ENCODE data around the gene CPT1A.

Gene CPT1A

GRCh38 chr11:68750195-68751003 lies 91.3 kb downstream of the CPT1A start:
- no peak for DNase-seq (ENCODE audit: low spot score)

DNA sequence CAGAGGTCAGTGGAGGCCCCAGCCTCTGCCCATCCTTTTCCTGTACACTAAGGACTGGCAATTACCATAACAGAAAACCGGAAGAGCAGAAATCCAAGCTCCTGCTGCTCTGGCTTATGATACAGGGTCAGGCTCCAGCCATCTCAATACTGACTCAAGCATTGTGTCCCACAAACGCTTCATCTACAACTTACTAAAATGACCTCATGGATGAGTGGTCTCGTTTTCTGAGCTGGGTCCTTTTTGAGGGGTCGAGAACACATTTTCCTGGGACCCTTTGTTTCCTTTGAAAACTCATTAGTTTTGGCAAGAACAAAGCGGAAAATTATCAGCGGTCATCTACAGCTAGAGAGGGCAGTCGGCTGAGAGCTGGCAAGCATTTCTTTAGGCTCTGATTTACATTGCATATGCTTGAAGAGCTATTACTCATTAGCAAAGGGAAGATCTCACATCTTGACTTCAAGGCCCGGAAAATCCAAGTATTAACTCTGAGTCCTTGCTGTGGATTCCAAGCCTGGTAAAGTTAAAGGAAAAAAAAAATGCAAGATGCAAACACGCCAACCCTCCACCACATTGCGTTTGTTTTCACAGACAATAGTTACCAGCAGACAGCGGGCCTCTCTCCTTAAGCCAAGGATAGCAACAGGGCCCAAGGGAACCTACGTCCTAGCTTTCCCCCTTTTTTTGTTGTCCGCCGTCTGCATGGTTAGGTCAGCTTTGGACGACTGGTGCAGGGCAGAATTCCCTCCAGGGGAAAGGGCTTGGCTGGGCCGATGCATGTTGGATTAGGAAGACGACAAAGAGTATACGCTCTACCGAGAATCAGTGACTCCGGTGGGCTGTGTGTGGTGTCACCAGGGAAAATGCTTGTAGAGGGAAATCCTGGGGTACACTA lies 92.2 kb downstream of the CPT1A start:
- no peak for DNase-seq (ENCODE audit: low spot score)
- in situ Hi-C loops (cut with MboI; ENCODE audit: low pct_unique_long_range_greater_than_20kb, low sequenced_read_pairs, unreplicated experiment), result no loop called here
- no peak for TF ChIP-seq CTCF (IDR thresholded peaks at IDR 0.05; ENCODE audit: extremely low read depth, insufficient read depth, missing control alignments)

More at GRCh38 chr11:68750195-68751003, 91.3 kb downstream of the CPT1A start:
- no peak for TF ChIP-seq CTCF (IDR thresholded peaks at IDR 0.05; ENCODE audit: extremely low read depth, insufficient read depth, missing control alignments)
- in situ Hi-C loops (cut with MboI; ENCODE audit: low pct_unique_long_range_greater_than_20kb, low sequenced_read_pairs, unreplicated experiment), result no loop called here

GRCh38 chr11:68748061-68748460 lies 93.7 kb downstream of the CPT1A start:
- no peak for DNase-seq (ENCODE audit: low spot score)
- in situ Hi-C loops (cut with MboI; ENCODE audit: low pct_unique_long_range_greater_than_20kb, low sequenced_read_pairs, unreplicated experiment), result no loop called here
- no peak for TF ChIP-seq CTCF (IDR thresholded peaks at IDR 0.05; ENCODE audit: extremely low read depth, insufficient read depth, missing control alignments)

DNA sequence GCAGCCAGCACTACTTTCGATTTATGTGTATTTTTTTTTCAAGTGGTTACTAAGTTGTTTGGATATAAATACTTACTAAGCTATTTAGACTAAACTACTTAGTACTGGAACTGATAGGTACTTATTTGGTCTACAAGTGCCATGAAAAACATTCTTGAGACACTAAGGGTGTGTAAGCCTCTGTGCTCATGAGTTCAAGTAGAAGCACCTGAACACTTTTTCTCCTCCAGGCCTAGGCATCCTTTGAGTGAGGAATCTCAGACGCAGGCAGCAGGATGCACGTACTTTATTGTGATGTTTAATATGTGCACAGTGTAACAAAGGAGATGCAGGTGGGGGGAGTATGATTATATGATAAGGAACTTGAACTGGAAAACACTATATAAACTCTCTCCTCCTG lies 98.2 kb downstream of the CPT1A start:
- no peak for DNase-seq (ENCODE audit: low spot score)
- TF ChIP-seq CTCF (IDR thresholded peaks at IDR 0.05; ENCODE audit: extremely low read depth, insufficient read depth, missing control alignments), result no peak
- in situ Hi-C loops (cut with MboI; ENCODE audit: low pct_unique_long_range_greater_than_20kb, low sequenced_read_pairs, unreplicated experiment), result no loop called here

DNA sequence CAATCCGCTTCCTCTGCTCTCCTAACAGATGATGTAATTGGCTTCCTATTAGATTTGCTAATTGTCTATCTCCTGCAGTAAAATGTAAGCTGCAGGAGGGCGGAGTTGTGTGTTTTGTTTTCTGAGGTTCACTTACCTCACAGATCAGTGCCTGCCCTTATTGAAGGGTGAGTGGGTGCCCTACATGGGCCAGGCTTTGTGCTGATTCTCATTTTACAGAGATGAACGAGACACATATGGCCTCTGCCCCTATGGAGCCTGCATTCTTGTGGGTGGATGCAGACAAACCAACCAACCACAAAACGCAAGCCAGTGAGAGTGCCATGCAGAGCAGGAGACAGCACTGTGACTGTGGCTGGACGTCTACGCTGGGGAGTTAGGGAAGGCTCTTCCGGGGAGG lies 100.3 kb downstream of the CPT1A start:
- in situ Hi-C loops (cut with MboI; ENCODE audit: low pct_unique_long_range_greater_than_20kb, low sequenced_read_pairs, unreplicated experiment), result no loop called here
- no peak for TF ChIP-seq CTCF (IDR thresholded peaks at IDR 0.05; ENCODE audit: extremely low read depth, insufficient read depth, missing control alignments)
- DNase-seq (ENCODE audit: low spot score), result no peak

GRCh38 chr11:68735646-68736045 lies 106.1 kb downstream of the CPT1A start:
- in situ Hi-C loops (cut with MboI; ENCODE audit: low pct_unique_long_range_greater_than_20kb, low sequenced_read_pairs, unreplicated experiment), result no loop called here
- no peak for TF ChIP-seq CTCF (IDR thresholded peaks at IDR 0.05; ENCODE audit: extremely low read depth, insufficient read depth, missing control alignments)
- no peak for DNase-seq (ENCODE audit: low spot score)

Measured in GM13977 (cell line).